ENCODE results near the gene DGKI.

The DGKI gene

GRCh38 chr7:137337902-137338301 lies 508.9 kb downstream of the DGKI start:
- Histone ChIP-seq H3K4me1 (ENCODE audit: control insufficient read depth, low read depth, low read length) (peaks cover 11% of the 10 kb centered on the region), H3K9ac (ENCODE audit: low read length) (no peak overlapping the region), H3K4me3 (ENCODE audit: low read length) (no peak overlapping the region), H3K27me3 (ENCODE audit: control insufficient read depth, insufficient read depth, low read length) (no peaks in the 10 kb centered on the region), H3K36me3 (ENCODE audit: control insufficient read depth, low read depth, low read length) (no peaks in the 10 kb centered on the region), H3K9me3 (ENCODE audit: control insufficient read depth, low read depth, low read length) (no peaks in the 10 kb centered on the region), H3K27ac (ENCODE audit: low read length) (no peak overlapping the region)

GRCh38 chr7:137335814-137336213 lies 511.0 kb downstream of the DGKI start:
- no peak overlapping the region for H3K4me3 ChIP-seq (ENCODE audit: low read length)
- peaks cover 10% of the 10 kb centered on the region for H3K4me1 ChIP-seq (ENCODE audit: control insufficient read depth, low read depth, low read length)
- no peaks in the 10 kb centered on the region for H3K36me3 ChIP-seq (ENCODE audit: control insufficient read depth, low read depth, low read length)

GRCh38 chr7:137331378-137331777 lies 515.4 kb downstream of the DGKI start:
- no peaks in the 10 kb centered on the region for H3K9me3 ChIP-seq (ENCODE audit: control insufficient read depth, low read depth, low read length)
- no peaks in the 10 kb centered on the region for H3K27me3 ChIP-seq (ENCODE audit: control insufficient read depth, insufficient read depth, low read length)
- no peaks in the 10 kb centered on the region for H3K36me3 ChIP-seq (ENCODE audit: control insufficient read depth, low read depth, low read length)
- no peak overlapping the region for H3K4me3 ChIP-seq (ENCODE audit: low read length)
- H3K27ac ChIP-seq (ENCODE audit: low read length) = no peak overlapping the region
- H3K4me1 ChIP-seq (ENCODE audit: control insufficient read depth, low read depth, low read length) = peaks cover 15% of the 10 kb centered on the region
- H3K9ac ChIP-seq (ENCODE audit: low read length) = no peak overlapping the region

More at GRCh38 chr7:137335814-137336213, 511.0 kb downstream of the DGKI start:
- H3K9me3 ChIP-seq (ENCODE audit: control insufficient read depth, low read depth, low read length) = no peaks in the 10 kb centered on the region
- H3K27ac ChIP-seq (ENCODE audit: low read length) = no peak overlapping the region
- H3K9ac ChIP-seq (ENCODE audit: low read length) = no peak overlapping the region
- H3K27me3 ChIP-seq (ENCODE audit: control insufficient read depth, insufficient read depth, low read length) = no peaks in the 10 kb centered on the region

Data from iPS-18a (cell line).